A549 (cell line): Measurements from ENCODE around the gene TUG1. TPM values are rescaled to one million over a fixed set of nuclear protein-coding genes. Genes with fewer than 3 reads are reported as not detected.

Experiments used
- ATAC-seq, 2 experiments: fragments of 200-7000 bp in 1 of 2; fragments of >200 bp in 1 of 2; cut with Nextera tagmentation in 1 of 2; cut with Tn5 transposase in 1 of 2; 3 replicates each; pipeline versions ENCODE4 v1.8.0 to v1.9.1; 2018 to 2020; ENCODE audit warnings: mild to moderate bottlenecking in 1 of 2, moderate library complexity in 1 of 2
- CTCF ChIA-PET: fragments of 300-600 bp; sonication (Branson Sonifier 250); formaldehyde crosslinking; extraction: SDS; loops from one replicate; lab custom pipeline; 2021; ENCODE audit warnings: antibody characterized with exemption, inconsistent platforms; lab: Yijun Ruan, JAX
- POLR2A ChIA-PET: fragments of 350-600 bp; formaldehyde crosslinking; extraction: SDS; loops from one replicate; lab custom pipeline; 2021; ENCODE audit warnings: antibody characterized with exemption, inconsistent platforms; lab: Yijun Ruan, JAX
- DNase-seq, 2 experiments: peaks; one replicate each; pipeline versions ENCODE4 v3.0.0 to v3.0.0-alpha.2; 2011 to 2016; ENCODE audit warnings: low read depth in 1 of 2, low spot score in 1 of 2
- FAIRE-seq: peaks from 2 replicates; lab custom pipeline; 2011; peaks lifted over from hg19 to GRCh38; lab: Jason Lieb, UNC
- H3K27ac ChIP-seq, 2 experiments: fragments of >200 bp; sonication (Bioruptor Twin); formaldehyde crosslinking; 3 replicates each; pipeline ENCODE4 v1.5.1; 2016 to 2017
- H3K4me1 ChIP-seq: fragments of >200 bp; sonication (Bioruptor Twin); formaldehyde crosslinking; 3 replicates; pipeline ENCODE4 v1.6.1; 2016
- H3K4me2 ChIP-seq: fragments of >200 bp; sonication (Bioruptor Twin); formaldehyde crosslinking; 3 replicates; pipeline ENCODE4 v1.6.1; 2016
- H3K4me3 ChIP-seq: fragments of >200 bp; sonication (Bioruptor Twin); formaldehyde crosslinking; 3 replicates; pipeline ENCODE4 v1.5.1; 2016
- H3K9me3 ChIP-seq: fragments of >200 bp; sonication (Bioruptor Twin); formaldehyde crosslinking; 3 replicates; pipeline ENCODE4 v1.6.1; 2016
- CBX2 ChIP-seq: fragments of 200-600 bp; sonication (generic); IDR thresholded peaks from 2 replicates; pipeline ENCODE4 v1.6.1; 2016; ENCODE audit warnings: low read depth, mild to moderate bottlenecking, borderline replicate concordance
- CHD4 ChIP-seq: fragments of 200-600 bp; sonication (generic); IDR thresholded peaks from 2 replicates; pipeline ENCODE4 v1.6.1; 2016; ENCODE audit warnings: antibody characterized with exemption, mild to moderate bottlenecking, borderline replicate concordance
- EHMT2 ChIP-seq: fragments of 200-600 bp; sonication (generic); IDR thresholded peaks from 2 replicates; pipeline ENCODE4 v1.6.1; 2016; ENCODE audit warnings: antibody characterized with exemption, low read depth, mild to moderate bottlenecking, moderate library complexity
- EP300 ChIP-seq, 2 experiments: fragments of >200 bp; sonication (Bioruptor Twin); formaldehyde crosslinking; IDR thresholded peaks; 2 replicates in 1 of 2; 3 replicates in 1 of 2; pipeline ENCODE4 v1.6.1; 2016 to 2017
- FOXS1 ChIP-seq: fragments of 250-450 bp; sonication (Bioruptor Pico); IDR thresholded peaks from 2 replicates; pipeline ENCODE4 v1.5.0; 2020; ENCODE audit warnings: mild to moderate bottlenecking, moderate library complexity
- HDAC2 ChIP-seq: fragments of 200-600 bp; sonication (generic); IDR thresholded peaks from 2 replicates; pipeline ENCODE4 v1.6.1; 2016
- HOXA7 ChIP-seq: fragments of 250-450 bp; sonication (Bioruptor Pico); IDR thresholded peaks from 2 replicates; pipeline ENCODE4 v1.5.0; 2020; ENCODE audit warnings: mild to moderate bottlenecking, moderate library complexity
- HOXB5 ChIP-seq: fragments of 250-450 bp; sonication (Bioruptor Pico); IDR thresholded peaks from 2 replicates; pipeline ENCODE4 v1.5.0; 2020; ENCODE audit warnings: mild to moderate bottlenecking, moderate library complexity
- JUN ChIP-seq, 2 experiments: fragments of >200 bp; sonication (Bioruptor Twin); formaldehyde crosslinking; IDR thresholded peaks; 2 replicates in 1 of 2; 3 replicates in 1 of 2; pipeline ENCODE4 v1.6.1; 2016 to 2017
- MAZ ChIP-seq: fragments of 150-350 bp; IDR thresholded peaks from 2 replicates; pipeline ENCODE4 v1.6.1; 2014; ENCODE audit warnings: antibody characterized with exemption, low read depth, low read length, borderline replicate concordance
- MYC ChIP-seq: IDR thresholded peaks from 2 replicates; pipeline ENCODE4 v1.6.1; 2012; ENCODE audit warnings: mild to moderate bottlenecking, inconsistent platforms, low read length, improper control_type of control experiment, borderline replicate concordance
- NFE2L2 ChIP-seq: fragments of 150-350 bp; conservative IDR thresholded peaks from 2 replicates; pipeline ENCODE4 v1.6.1; 2014; ENCODE audit warnings: low read length
- POLR2A ChIP-seq: IDR thresholded peaks from 2 replicates; pipeline ENCODE4 v1.6.1; 2012; ENCODE audit warnings: mild to moderate bottlenecking, low read length
- RAD21 ChIP-seq, 2 experiments: fragments of >200 bp in 1 of 2; sonication (Bioruptor Twin) in 1 of 2; formaldehyde crosslinking in 1 of 2; IDR thresholded peaks in 1 of 2; conservative IDR thresholded peaks in 1 of 2; 2 replicates in 1 of 2; 3 replicates in 1 of 2; pipeline ENCODE4 v1.6.1; 2012 to 2018; ENCODE audit warnings: inconsistent platforms in 1 of 2
- ZNF302 ChIP-seq: fragments of 250-450 bp; sonication (Bioruptor Pico); IDR thresholded peaks from 2 replicates; pipeline ENCODE4 v1.9.0; 2021; ENCODE audit warnings: inconsistent platforms, mild to moderate bottlenecking, moderate library complexity
- WGBS: methylation state at CpG from one replicate; pipeline ENCODE4 v1.1.6; 2017; ENCODE audit errors: missing lambda C conversion rate; 5-methylcytosine and 5-hydroxymethylcytosine counted together
- polyA plus RNA-seq, 4 experiments: library from polyadenylated mRNA; depleted of rRNA in 3 of 4; stranded (reverse); fragments of >200 nt; fragmentation: RNase III in 1 of 4; extraction: RNeasy Plus Mini Kit Qiagen cat#74134 plus additional on column Dnase treatment in 1 of 4; gene quantifications; 2 replicates in 3 of 4; 3 replicates in 1 of 4; pipeline ENCODE4 v1.2.3, GENCODE V29; 2011 to 2017
- TF ChIP-seq, protein P1 (sequence below): fragments of 200-600 bp; sonication (generic); IDR thresholded peaks from 2 replicates; pipeline ENCODE4 v1.6.1; 2016; ENCODE audit warnings: antibody characterized with exemption, mild to moderate bottlenecking, moderate library complexity
- TF ChIP-seq, protein P2 (sequence below): fragments of 250-450 bp; sonication (Bioruptor Pico); IDR thresholded peaks from 2 replicates; pipeline ENCODE4 v1.5.0; 2020; ENCODE audit warnings: low read depth, mild to moderate bottlenecking, moderate library complexity
- TF ChIP-seq, protein P3 (sequence below): fragments of 150-350 bp; IDR thresholded peaks from 2 replicates; pipeline ENCODE4 v1.6.1; 2014; ENCODE audit warnings: low read depth, mild to moderate bottlenecking, low read length
- TF ChIP-seq, protein P4 (sequence below): fragments of 250-450 bp; sonication (Bioruptor Pico); IDR thresholded peaks from 2 replicates; pipeline ENCODE4 v1.5.0; 2021; ENCODE audit warnings: mild to moderate bottlenecking, moderate library complexity, borderline replicate concordance

Gene TUG1
- polyA plus RNA-seq, 2 of the 4 experiments (the other 2 are of a cell fraction) = 29.9 to 104 TPM

DNA sequence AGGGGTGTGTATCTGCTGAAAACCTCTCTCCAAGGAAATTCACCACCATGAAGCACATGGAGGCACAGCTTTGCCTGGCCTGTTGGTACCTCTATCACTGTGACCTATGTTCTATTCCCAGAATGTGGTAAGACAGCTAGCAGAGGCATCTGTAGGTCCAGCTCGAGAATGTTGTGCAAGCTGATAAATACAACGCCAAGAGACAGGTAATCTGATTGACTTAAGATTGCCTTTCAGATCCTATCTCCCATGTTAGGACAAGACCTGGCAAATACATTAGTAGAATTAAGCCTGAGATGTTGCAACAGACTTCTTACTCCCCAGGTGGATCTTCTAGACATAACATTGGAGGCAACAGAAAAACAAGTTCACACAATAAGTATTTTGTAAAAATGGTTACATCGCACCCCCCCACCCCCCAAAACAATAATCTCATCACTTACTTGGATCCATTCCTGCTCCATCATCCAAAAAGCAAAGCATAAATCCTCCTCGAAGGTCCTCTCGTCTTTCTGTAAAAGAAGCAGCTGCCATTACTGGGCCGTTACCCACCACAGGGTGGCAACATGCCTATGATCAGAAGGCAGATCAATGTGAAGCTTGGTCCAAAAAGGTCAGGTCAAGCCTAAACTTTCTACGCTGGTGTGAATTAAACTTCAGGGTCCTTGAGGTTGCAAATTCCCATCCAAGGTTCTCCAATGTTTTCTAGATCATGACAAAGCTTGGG, 19.0 kb upstream of the TUG1 start:
- no peak overlapping the region for H3K4me2 ChIP-seq
- TF ChIP-seq RAD21 (conservative IDR thresholded peaks at IDR 0.05 in 1 of 2, IDR thresholded peaks at IDR 0.05 in 1 of 2) = no peak
- TF ChIP-seq ZNF302 = no peak
- no peak for TF ChIP-seq HDAC2
- TF ChIP-seq JUN (IDR thresholded peaks at IDR 0.05) = no peak
- TF ChIP-seq MAZ = no peak
- no peak for TF ChIP-seq POLR2A
- TF ChIP-seq, protein P1, sequence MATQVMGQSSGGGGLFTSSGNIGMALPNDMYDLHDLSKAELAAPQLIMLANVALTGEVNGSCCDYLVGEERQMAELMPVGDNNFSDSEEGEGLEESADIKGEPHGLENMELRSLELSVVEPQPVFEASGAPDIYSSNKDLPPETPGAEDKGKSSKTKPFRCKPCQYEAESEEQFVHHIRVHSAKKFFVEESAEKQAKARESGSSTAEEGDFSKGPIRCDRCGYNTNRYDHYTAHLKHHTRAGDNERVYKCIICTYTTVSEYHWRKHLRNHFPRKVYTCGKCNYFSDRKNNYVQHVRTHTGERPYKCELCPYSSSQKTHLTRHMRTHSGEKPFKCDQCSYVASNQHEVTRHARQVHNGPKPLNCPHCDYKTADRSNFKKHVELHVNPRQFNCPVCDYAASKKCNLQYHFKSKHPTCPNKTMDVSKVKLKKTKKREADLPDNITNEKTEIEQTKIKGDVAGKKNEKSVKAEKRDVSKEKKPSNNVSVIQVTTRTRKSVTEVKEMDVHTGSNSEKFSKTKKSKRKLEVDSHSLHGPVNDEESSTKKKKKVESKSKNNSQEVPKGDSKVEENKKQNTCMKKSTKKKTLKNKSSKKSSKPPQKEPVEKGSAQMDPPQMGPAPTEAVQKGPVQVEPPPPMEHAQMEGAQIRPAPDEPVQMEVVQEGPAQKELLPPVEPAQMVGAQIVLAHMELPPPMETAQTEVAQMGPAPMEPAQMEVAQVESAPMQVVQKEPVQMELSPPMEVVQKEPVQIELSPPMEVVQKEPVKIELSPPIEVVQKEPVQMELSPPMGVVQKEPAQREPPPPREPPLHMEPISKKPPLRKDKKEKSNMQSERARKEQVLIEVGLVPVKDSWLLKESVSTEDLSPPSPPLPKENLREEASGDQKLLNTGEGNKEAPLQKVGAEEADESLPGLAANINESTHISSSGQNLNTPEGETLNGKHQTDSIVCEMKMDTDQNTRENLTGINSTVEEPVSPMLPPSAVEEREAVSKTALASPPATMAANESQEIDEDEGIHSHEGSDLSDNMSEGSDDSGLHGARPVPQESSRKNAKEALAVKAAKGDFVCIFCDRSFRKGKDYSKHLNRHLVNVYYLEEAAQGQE = no peak
- no peak for TF ChIP-seq MYC
- no peak for TF ChIP-seq HOXB5 (CRISPR knock-in tag)
- TF ChIP-seq CBX2 = no peak
- TF ChIP-seq, protein P2, sequence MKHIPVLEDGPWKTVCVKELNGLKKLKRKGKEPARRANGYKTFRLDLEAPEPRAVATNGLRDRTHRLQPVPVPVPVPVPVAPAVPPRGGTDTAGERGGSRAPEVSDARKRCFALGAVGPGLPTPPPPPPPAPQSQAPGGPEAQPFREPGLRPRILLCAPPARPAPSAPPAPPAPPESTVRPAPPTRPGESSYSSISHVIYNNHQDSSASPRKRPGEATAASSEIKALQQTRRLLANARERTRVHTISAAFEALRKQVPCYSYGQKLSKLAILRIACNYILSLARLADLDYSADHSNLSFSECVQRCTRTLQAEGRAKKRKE (CRISPR knock-in tag) = no peak
- TF ChIP-seq NFE2L2 = no peak
- TF ChIP-seq, protein P3, sequence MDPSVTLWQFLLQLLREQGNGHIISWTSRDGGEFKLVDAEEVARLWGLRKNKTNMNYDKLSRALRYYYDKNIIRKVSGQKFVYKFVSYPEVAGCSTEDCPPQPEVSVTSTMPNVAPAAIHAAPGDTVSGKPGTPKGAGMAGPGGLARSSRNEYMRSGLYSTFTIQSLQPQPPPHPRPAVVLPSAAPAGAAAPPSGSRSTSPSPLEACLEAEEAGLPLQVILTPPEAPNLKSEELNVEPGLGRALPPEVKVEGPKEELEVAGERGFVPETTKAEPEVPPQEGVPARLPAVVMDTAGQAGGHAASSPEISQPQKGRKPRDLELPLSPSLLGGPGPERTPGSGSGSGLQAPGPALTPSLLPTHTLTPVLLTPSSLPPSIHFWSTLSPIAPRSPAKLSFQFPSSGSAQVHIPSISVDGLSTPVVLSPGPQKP = no peak
- no peak for TF ChIP-seq HOXA7 (CRISPR knock-in tag)
- TF ChIP-seq CHD4 = no peak
- TF ChIP-seq, all 56 proteins: peak for 0
- no peak overlapping the region for H3K27ac ChIP-seq
- DNase-seq = no peak
- ChIA-PET CTCF (interaction anchor here (0.6 to 1.8 kb wide), 11 partner anchors 10 to 186 kb away, joined by 3 to 14 read pairs (median 4); partner anchors contain the start of gene SELENOM), POLR2A (interaction anchor here (1.9 kb wide), 1 partner anchor 135 kb away, joined by 5 read pairs; no protein-coding TSS in a partner anchor)
- H3K4me3 ChIP-seq = no peak overlapping the region
- no peak for ATAC-seq
- no peaks in the 10 kb centered on the region for H3K9me3 ChIP-seq
- FAIRE-seq = no peak
- WGBS = 90% methylated on average over 7 of the region's 7 CpGs
- H3K4me1 ChIP-seq = no peaks in the 10 kb centered on the region

DNA sequence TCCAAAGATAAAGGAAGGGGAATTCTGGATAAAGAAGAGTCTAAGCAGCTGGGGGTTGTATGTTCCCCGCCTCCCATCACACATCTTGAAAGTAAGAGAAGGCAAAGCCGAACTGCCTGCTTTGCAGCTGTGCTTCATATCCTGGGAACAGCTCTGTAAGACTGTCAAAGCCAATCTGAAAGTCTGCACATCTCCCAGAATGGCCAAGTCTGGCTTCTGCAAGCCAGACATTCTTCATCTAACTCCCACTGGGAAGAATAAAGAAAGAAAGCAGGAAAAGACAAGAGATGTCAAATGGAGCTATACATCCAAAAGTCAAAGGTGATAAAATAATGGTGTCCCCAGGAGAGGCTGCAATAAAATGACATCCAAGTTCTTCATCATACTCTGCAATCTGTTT, 15.9 kb upstream of the TUG1 start:
- POLR2A ChIA-PET = no interaction called here
- H3K4me2 ChIP-seq = no peak overlapping the region
- no peak overlapping the region for H3K27ac ChIP-seq
- no peaks in the 10 kb centered on the region for H3K9me3 ChIP-seq
- H3K4me3 ChIP-seq = no peak overlapping the region
- CTCF ChIA-PET = interaction anchor here (0.7 to 1.6 kb wide), 2 partner anchors 23 to 132 kb away, joined by 3 to 7 read pairs; no protein-coding TSS in a partner anchor
- no peak for TF ChIP-seq FOXS1
- TF ChIP-seq, protein P2 (CRISPR knock-in tag) = no peak
- TF ChIP-seq EHMT2 = no peak
- TF ChIP-seq, protein P4, sequence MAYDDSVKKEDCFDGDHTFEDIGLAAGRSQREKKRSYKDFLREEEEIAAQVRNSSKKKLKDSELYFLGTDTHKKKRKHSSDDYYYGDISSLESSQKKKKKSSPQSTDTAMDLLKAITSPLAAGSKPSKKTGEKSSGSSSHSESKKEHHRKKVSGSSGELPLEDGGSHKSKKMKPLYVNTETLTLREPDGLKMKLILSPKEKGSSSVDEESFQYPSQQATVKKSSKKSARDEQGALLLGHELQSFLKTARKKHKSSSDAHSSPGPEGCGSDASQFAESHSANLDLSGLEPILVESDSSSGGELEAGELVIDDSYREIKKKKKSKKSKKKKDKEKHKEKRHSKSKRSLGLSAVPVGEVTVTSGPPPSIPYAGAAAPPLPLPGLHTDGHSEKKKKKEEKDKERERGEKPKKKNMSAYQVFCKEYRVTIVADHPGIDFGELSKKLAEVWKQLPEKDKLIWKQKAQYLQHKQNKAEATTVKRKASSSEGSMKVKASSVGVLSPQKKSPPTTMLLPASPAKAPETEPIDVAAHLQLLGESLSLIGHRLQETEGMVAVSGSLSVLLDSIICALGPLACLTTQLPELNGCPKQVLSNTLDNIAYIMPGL (CRISPR knock-in tag) = no peak
- TF ChIP-seq HDAC2 = no peak
- TF ChIP-seq EP300 (IDR thresholded peaks at IDR 0.05) = no peak
- TF ChIP-seq RAD21 (conservative IDR thresholded peaks at IDR 0.05 in 1 of 2, IDR thresholded peaks at IDR 0.05 in 1 of 2) = no peak
- no peak for TF ChIP-seq HOXA7 (CRISPR knock-in tag)
- no peak for DNase-seq
- no peak for ATAC-seq
- H3K4me1 ChIP-seq = no peaks in the 10 kb centered on the region
- 92% methylated on average over 2 of the region's 2 CpGs for WGBS
- no peak for FAIRE-seq
